Glutamatergic neuron (in vitro differentiated cells): ENCODE results near the gene IRF4. TPM values are rescaled to one million over a fixed set of nuclear protein-coding genes. Genes with fewer than 3 reads are reported as not detected.

ENCODE experiments used
- DNase-seq: peaks from one replicate; pipeline ENCODE4 v3.0.0; 2022
- H3K27ac Mint-ChIP-seq: one replicate; pipeline ENCODE4 v1.8.0; 2020; ENCODE audit warnings: mild to moderate bottlenecking, mixed read lengths, inconsistent platforms; ENCODE audit not compliant: unreplicated experiment
- H3K27me3 Mint-ChIP-seq: one replicate; pipeline ENCODE4 v1.8.0; 2020; ENCODE audit warnings: mild to moderate bottlenecking, moderate library complexity, mixed read lengths, inconsistent platforms; ENCODE audit not compliant: unreplicated experiment
- H3K36me3 Mint-ChIP-seq: one replicate; pipeline ENCODE4 v1.8.0; 2020; ENCODE audit warnings: mild to moderate bottlenecking, mixed read lengths, inconsistent platforms; ENCODE audit not compliant: unreplicated experiment
- H3K4me1 Mint-ChIP-seq: one replicate; pipeline ENCODE4 v1.8.0; 2020; ENCODE audit warnings: mild to moderate bottlenecking, low read depth, mixed read lengths, inconsistent platforms; ENCODE audit not compliant: unreplicated experiment
- H3K4me3 Mint-ChIP-seq: one replicate; pipeline ENCODE4 v1.8.0; 2020; ENCODE audit warnings: mild to moderate bottlenecking, mixed read lengths, inconsistent platforms; ENCODE audit not compliant: unreplicated experiment
- H3K9me3 Mint-ChIP-seq: one replicate; pipeline ENCODE4 v1.8.0; 2020; ENCODE audit warnings: mild to moderate bottlenecking, moderate library complexity, mixed read lengths, inconsistent platforms; ENCODE audit not compliant: unreplicated experiment
- CTCF ChIP-seq: fragments of 200-600 bp; sonication (generic); IDR thresholded peaks from one replicate; pipeline ENCODE4 v1.5.0; 2021; ENCODE audit not compliant: partially characterized antibody, unreplicated experiment
- total RNA-seq: library from RNA; stranded (reverse); fragmentation: NEBNext Ultra II Directional; extraction: Animal tissue kit (Norgen Biotek cat#: 25700); gene quantifications from one replicate; pipeline ENCODE4 v1.2.1, GENCODE V29; 2021; ENCODE audit not compliant: unreplicated experiment

Gene IRF4
- total RNA-seq, 1 donor from 2014 or later: 0.37 TPM

DNA sequence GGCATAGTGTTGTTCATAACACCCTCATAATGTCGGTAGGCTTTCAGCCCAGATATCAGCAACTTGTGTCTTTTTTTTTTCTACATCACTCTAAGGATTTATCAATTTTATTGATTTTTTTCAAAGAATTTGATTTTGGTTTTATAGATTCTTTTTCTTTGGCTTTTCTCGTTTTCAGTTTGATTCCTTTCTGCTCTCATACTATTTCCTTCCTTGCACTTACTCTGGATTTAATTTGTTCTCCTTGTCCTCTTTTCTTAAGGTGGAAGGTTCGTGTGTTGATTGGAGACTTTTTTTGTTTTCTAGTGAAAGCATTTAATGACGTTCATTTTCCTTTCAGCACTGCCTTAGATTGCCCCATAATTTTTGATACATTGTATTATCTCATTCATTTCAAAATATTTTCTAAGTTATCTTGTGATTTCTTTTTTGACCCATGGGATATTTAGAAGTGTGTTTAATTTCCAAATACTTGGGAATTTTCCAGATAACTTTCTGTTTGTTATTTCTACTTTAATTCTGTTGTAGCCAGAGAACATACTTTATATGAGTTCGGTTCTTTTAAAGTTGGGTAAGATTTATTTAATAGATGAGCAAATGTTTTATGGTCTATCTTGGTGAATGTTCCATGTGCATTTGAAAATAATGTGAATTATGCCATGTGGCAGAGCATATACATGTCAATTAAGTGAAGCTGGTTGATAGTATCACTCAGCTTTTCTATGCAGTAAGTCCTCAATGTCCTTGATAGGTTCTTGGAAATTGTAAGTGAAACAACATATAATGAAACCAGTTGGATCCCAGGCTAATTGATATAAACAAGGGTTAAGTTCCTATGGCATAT lies 62.8 kb downstream of the IRF4 start:
- no peak overlapping the region for H3K27ac Mint-ChIP-seq
- no peak for TF ChIP-seq CTCF
- DNase-seq: no peak
- peaks cover 3% of the 10 kb centered on the region for H3K27me3 Mint-ChIP-seq
- no peak overlapping the region for H3K4me3 Mint-ChIP-seq
- H3K4me1 Mint-ChIP-seq: peaks cover 19% of the 10 kb centered on the region
- peaks cover 13% of the 10 kb centered on the region for H3K36me3 Mint-ChIP-seq
- peaks cover 3% of the 10 kb centered on the region for H3K9me3 Mint-ChIP-seq

- TF ChIP-seq CTCF: no peak
- H3K4me1 Mint-ChIP-seq: peaks cover 19% of the 10 kb centered on the region
- peaks cover 2% of the 10 kb centered on the region for H3K27me3 Mint-ChIP-seq
- H3K4me3 Mint-ChIP-seq: no peak overlapping the region
- no peak for DNase-seq
- peaks cover 1% of the 10 kb centered on the region for H3K9me3 Mint-ChIP-seq
- H3K36me3 Mint-ChIP-seq: peaks cover 13% of the 10 kb centered on the region
- H3K27ac Mint-ChIP-seq: no peak overlapping the region
Observed at GRCh38 chr6:455006-455585, 63.5 kb downstream of the IRF4 start.

DNA sequence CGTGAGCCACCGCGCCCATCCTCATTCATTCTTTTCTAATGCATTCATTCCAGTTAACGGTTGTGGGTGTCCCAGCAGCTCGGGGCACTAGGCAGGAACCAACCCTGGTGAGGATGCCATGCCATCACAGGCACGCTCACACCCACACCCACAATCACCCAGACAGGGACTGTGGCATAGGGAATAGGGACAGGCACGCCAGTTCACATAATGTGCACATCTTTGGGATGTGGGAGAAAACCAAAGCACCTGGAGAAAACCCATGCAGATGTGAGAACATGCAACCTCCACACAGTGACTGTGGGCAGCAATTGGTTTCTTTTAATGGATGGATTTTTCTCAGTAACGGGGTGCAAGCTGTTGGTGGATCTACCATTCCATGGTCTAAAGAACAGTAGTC lies 64.3 kb downstream of the IRF4 start:
- H3K27ac Mint-ChIP-seq: no peak overlapping the region
- peaks cover 1% of the 10 kb centered on the region for H3K9me3 Mint-ChIP-seq
- peaks cover 9% of the 10 kb centered on the region for H3K36me3 Mint-ChIP-seq
- peaks cover 2% of the 10 kb centered on the region for H3K27me3 Mint-ChIP-seq
- no peak overlapping the region for H3K4me3 Mint-ChIP-seq
- DNase-seq: no peak
- H3K4me1 Mint-ChIP-seq: peaks cover 19% of the 10 kb centered on the region
- no peak for TF ChIP-seq CTCF

GRCh38 chr6:456358-456867 lies 64.9 kb downstream of the IRF4 start:
- Mint-ChIP-seq H3K9me3 (peaks cover 1% of the 10 kb centered on the region), H3K27me3 (peaks cover 2% of the 10 kb centered on the region), H3K27ac (no peak overlapping the region), H3K36me3 (peaks cover 9% of the 10 kb centered on the region), H3K4me1 (peaks cover 19% of the 10 kb centered on the region), H3K4me3 (no peak overlapping the region)
- DNase-seq: no peak
- no peak for TF ChIP-seq CTCF

DNA sequence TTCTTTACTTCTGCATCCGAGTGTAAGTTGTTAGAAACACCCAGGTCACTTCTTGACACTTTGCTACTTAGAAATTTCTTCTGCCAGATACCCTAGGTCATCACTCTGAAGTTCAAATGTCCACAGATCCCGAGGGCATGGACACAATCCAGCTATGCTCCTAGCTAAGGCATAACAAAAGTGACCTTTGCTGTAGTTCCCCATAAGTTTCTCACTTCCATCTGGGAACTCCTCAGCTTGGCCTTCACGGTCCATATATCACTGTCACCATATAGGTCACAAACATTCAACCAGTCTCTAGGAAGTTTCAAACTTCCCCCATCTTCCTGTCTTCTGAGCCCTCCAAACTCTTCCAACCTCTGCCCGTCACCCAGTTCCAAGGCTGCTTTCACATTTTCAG lies 65.3 kb downstream of the IRF4 start:
- no peak for DNase-seq
- Mint-ChIP-seq H3K4me1 (peaks cover 17% of the 10 kb centered on the region), H3K27me3 (peaks cover 2% of the 10 kb centered on the region), H3K36me3 (peaks cover 9% of the 10 kb centered on the region), H3K4me3 (no peak overlapping the region), H3K27ac (no peak overlapping the region), H3K9me3 (peaks cover 1% of the 10 kb centered on the region)
- no peak for TF ChIP-seq CTCF
